ENCODE results near the gene TRIM31. TPM values are rescaled to one million over a fixed set of nuclear protein-coding genes. Genes with fewer than 3 reads are reported as not detected.

TRIM31 gene, protein sequence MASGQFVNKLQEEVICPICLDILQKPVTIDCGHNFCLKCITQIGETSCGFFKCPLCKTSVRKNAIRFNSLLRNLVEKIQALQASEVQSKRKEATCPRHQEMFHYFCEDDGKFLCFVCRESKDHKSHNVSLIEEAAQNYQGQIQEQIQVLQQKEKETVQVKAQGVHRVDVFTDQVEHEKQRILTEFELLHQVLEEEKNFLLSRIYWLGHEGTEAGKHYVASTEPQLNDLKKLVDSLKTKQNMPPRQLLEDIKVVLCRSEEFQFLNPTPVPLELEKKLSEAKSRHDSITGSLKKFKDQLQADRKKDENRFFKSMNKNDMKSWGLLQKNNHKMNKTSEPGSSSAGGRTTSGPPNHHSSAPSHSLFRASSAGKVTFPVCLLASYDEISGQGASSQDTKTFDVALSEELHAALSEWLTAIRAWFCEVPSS
- not detected for polyA plus RNA-seq

GRCh38 chr6:30113003-30113759 is at the start of gene TRIM31:
Gene TRIM31, minus strand, starts transcription at chr6:30113090. Its CDS starts 285 bp downstream, at chr6:30112805.
- no peak within 1 kb of the TSS for H3K27ac Mint-ChIP-seq

GRCh38 chr6:30162265-30163089 is 49.6 kb upstream of the TRIM31 start:
- Mint-ChIP-seq H3K4me3 (no peak overlapping the region), H3K27ac (no peak overlapping the region), H3K36me3 (no peaks in the 10 kb centered on the region), H3K9me3 (no peaks in the 10 kb centered on the region), H3K27me3 (ENCODE audit: low read depth in 3 of 3) (peaks cover 0 to 7% (median 5%) of the 10 kb centered on the region in 3 donors), H3K4me1 (no peaks in the 10 kb centered on the region)
- DNase-seq: no peak

More at GRCh38 chr6:30113003-30113759, at the start of gene TRIM31:
- no peaks in the 10 kb centered on the region for H3K4me1 Mint-ChIP-seq
- no peaks in the 10 kb centered on the region for H3K9me3 Mint-ChIP-seq
- peaks cover 9 to 28% (median 20%) of the 10 kb centered on the region in 3 donors for H3K27me3 Mint-ChIP-seq (ENCODE audit: low read depth in 3 of 3)
- no peaks in the 10 kb centered on the region for H3K36me3 Mint-ChIP-seq
- DNase-seq: no peak
- H3K4me3 Mint-ChIP-seq: no peak within 1 kb of the TSS

DNA sequence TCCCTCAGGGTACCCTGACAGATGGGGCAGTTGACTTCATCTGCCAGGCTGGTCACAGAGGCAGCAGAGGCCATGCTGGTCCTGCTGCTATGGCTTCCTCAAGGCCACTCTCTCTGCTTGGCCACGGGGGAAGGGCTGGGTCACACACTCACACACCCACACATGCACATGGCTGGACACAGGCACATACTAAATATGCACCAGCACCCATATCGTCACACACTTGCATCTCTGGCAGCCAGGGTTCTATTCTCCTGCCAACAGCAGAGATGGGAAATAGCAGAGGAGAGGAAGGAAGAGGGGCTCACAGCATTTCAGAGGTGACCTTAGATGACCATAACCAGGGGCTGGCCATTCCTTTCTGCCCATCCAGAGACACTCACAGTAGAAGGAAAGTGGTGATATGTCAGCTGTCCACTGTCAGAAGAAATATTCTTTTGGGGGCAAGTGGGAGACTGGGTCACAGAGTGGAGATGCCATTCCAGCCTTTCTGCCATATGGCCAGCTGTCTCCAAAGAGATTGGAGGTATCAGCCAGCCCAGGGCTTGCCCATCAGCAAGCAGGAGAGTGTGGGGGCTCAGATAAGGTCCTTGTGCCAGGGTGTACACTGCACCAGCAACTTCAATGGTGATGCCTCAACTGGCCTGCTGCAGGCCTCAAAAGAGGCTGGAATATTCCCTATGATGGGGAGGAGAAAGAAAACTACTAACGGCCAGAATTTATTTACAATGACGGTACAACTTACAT is 48.1 kb upstream of the TRIM31 start, which contains the start of gene TRIM10:
TRIM10 (minus strand) TSS at position 427 of the 747 bp plus-strand sequence; CDS start at position 74, 353 bp downstream.
- H3K4me1 Mint-ChIP-seq: no peaks in the 10 kb centered on the region

GRCh38 chr6:30160008-30160784 is 47.3 kb upstream of the TRIM31 start:
- H3K4me3 Mint-ChIP-seq: no peak overlapping the region
- DNase-seq: no peak
- H3K4me1 Mint-ChIP-seq: no peaks in the 10 kb centered on the region
- no peaks in the 10 kb centered on the region for H3K9me3 Mint-ChIP-seq
- peaks cover 0 to 5% (median 2%) of the 10 kb centered on the region in 3 donors for H3K27me3 Mint-ChIP-seq (ENCODE audit: low read depth in 3 of 3)
- H3K27ac Mint-ChIP-seq: no peak overlapping the region
- no peaks in the 10 kb centered on the region for H3K36me3 Mint-ChIP-seq

More for the DNA sequence above, 48.1 kb upstream of the TRIM31 start, which contains the start of gene TRIM10:
- H3K27ac Mint-ChIP-seq: no peak within 1 kb of the TSS
- no peak for DNase-seq
- H3K4me3 Mint-ChIP-seq: no peak within 1 kb of the TSS
- H3K36me3 Mint-ChIP-seq: no peaks in the 10 kb centered on the region
- H3K27me3 Mint-ChIP-seq (ENCODE audit: low read depth in 3 of 3): peaks cover 0 to 6% (median 5%) of the 10 kb centered on the region in 3 donors
- H3K9me3 Mint-ChIP-seq: no peaks in the 10 kb centered on the region

GRCh38 chr6:30158475-30159040 is 45.7 kb upstream of the TRIM31 start:
- Mint-ChIP-seq H3K36me3 (no peaks in the 10 kb centered on the region), H3K4me1 (no peaks in the 10 kb centered on the region), H3K4me3 (no peak overlapping the region), H3K9me3 (no peaks in the 10 kb centered on the region), H3K27me3 (ENCODE audit: low read depth in 3 of 3) (peaks cover 0 to 6% (median 2%) of the 10 kb centered on the region in 3 donors), H3K27ac (no peak overlapping the region)
- DNase-seq: no peak

GRCh38 chr6:30157999-30158398 is 45.1 kb upstream of the TRIM31 start:
- peaks cover 0 to 6% (median 2%) of the 10 kb centered on the region in 3 donors for H3K27me3 Mint-ChIP-seq (ENCODE audit: low read depth in 3 of 3)
- no peak for DNase-seq
- no peak overlapping the region for H3K4me3 Mint-ChIP-seq
- H3K27ac Mint-ChIP-seq: no peak overlapping the region
- H3K9me3 Mint-ChIP-seq: no peaks in the 10 kb centered on the region
- H3K36me3 Mint-ChIP-seq: no peaks in the 10 kb centered on the region
- no peaks in the 10 kb centered on the region for H3K4me1 Mint-ChIP-seq

DNA sequence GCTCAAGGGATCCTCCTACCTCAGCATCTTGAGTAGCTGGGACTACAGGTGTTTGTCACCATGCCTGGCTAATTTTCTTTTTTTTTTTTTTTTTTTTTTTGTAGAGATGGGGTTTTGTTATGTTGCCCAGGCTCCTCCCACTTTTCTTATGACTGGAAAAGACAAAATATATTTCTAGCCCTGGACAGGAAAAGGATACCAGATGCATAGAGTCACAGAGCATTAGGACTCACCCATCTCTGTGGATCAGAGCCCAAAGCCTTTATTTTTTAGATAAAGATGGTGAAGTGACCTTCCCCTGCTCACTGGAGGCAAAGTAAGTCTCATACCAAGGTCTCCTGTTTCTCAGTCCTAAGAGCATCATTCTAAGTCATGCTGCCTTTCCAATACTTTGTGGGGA is 44.7 kb upstream of the TRIM31 start:
- DNase-seq: no peak
- no peak overlapping the region for H3K4me3 Mint-ChIP-seq
- no peaks in the 10 kb centered on the region for H3K36me3 Mint-ChIP-seq
- no peaks in the 10 kb centered on the region for H3K4me1 Mint-ChIP-seq
- no peak overlapping the region for H3K27ac Mint-ChIP-seq
- H3K9me3 Mint-ChIP-seq: no peaks in the 10 kb centered on the region
- H3K27me3 Mint-ChIP-seq (ENCODE audit: low read depth in 3 of 3): peaks cover 0 to 6% (median 2%) of the 10 kb centered on the region in 3 donors

DNA sequence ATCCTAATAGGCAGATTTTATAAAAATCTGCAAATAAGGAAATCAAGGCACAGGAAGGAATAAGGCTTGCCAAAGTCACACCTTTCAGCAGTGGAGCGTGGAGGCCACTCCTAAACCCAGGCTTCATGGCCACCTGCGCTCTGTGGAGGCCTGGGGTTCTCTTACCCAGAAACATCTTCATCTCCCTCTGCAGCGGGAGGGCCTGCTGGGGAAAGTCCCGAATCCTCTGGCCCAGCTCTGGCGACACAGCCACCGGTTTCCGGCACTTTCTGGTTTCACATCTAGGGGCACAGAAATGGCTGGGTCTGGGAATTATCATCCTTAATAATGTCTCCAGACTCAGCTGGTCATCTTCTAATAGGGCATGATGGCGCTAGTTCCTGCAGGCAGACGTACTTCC is 43.9 kb upstream of the TRIM31 start:
- Mint-ChIP-seq H3K4me1 (peaks cover 0 to 2% of the 10 kb centered on the region in 2 donors), H3K27me3 (ENCODE audit: low read depth in 3 of 3) (peaks cover 0 to 6% (median 0%) of the 10 kb centered on the region in 3 donors), H3K36me3 (no peaks in the 10 kb centered on the region), H3K9me3 (no peaks in the 10 kb centered on the region), H3K27ac (no peak overlapping the region), H3K4me3 (no peak overlapping the region)
- DNase-seq: no peak

DNA sequence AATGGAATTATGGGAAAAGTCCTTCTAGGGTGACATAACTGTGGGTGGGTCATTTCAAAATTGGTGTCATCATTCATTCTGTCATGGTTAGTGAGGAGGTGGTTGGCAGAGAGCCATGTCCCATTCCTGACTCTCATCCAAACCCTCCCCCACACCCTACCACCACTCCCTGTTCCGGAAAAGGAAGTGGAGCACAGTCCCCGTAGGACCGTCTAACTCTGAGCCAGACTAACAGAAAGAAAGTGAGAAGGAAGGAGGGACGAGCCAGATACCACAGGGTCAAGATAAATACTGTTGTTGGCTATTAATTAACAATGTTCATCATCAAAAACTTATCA is 43.3 kb upstream of the TRIM31 start:
- no peaks in the 10 kb centered on the region for H3K36me3 Mint-ChIP-seq
- peaks cover 4 to 7% of the 10 kb centered on the region in 2 donors for H3K4me1 Mint-ChIP-seq
- no peak overlapping the region for H3K27ac Mint-ChIP-seq
- no peak overlapping the region for H3K4me3 Mint-ChIP-seq
- H3K9me3 Mint-ChIP-seq: no peaks in the 10 kb centered on the region
- no peak for DNase-seq
- H3K27me3 Mint-ChIP-seq (ENCODE audit: low read depth in 3 of 3): peaks cover 0 to 6% (median 0%) of the 10 kb centered on the region in 3 donors

DNA sequence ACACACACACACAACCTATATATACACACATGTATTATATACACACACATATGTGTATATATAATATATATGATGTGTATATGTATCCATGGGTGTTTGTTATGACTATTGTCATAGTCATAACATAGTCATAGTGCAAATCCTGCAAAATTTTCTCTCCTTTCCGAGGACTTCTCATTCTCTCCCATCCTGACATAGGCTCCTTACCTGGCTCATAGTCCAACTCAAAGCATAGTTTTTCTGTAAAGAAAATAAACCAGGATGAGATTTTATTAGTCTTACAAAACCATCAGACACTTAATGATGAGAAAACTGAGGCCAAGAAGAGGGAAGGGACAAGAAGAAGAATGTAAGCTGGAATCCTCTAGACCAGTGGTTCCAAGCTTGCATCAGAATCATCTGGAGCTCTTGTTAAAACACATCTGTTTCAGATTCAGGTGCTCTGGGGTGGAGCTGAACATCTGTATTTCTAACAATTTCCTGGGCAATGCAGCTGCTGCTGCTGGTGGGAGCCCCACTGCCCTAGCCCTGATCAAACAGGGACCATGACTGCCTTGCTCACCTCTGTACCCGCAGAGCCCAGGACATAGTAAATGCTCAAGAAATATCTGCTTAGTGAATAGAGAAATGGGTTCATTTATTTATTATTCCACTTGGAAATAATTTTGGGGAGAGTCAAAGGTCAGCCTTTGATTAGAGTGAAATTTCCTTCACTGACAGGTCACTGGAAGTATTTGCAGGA is 42.8 kb upstream of the TRIM31 start:
- Mint-ChIP-seq H3K9me3 (no peaks in the 10 kb centered on the region), H3K4me3 (no peak overlapping the region), H3K27me3 (ENCODE audit: low read depth in 3 of 3) (peaks cover 0 to 6% (median 0%) of the 10 kb centered on the region in 3 donors), H3K36me3 (no peaks in the 10 kb centered on the region), H3K4me1 (peaks cover 4 to 8% of the 10 kb centered on the region in 2 donors), H3K27ac (no peak overlapping the region)
- DNase-seq: no peak

- H3K27me3 Mint-ChIP-seq (ENCODE audit: low read depth in 3 of 3): peaks cover 0 to 6% (median 0%) of the 10 kb centered on the region in 3 donors
These were observed 42.0 kb upstream of the TRIM31 start for GRCh38 chr6:30154709-30155519.

More at GRCh38 chr6:30154709-30155519, 42.0 kb upstream of the TRIM31 start:
- H3K36me3 Mint-ChIP-seq: no peaks in the 10 kb centered on the region
- DNase-seq: no peak
- H3K9me3 Mint-ChIP-seq: no peaks in the 10 kb centered on the region
- peaks cover 4 to 8% of the 10 kb centered on the region in 2 donors for H3K4me1 Mint-ChIP-seq
- no peak overlapping the region for H3K4me3 Mint-ChIP-seq
- H3K27ac Mint-ChIP-seq: no peak overlapping the region

All from immature natural killer cell (primary cell).